GM21717 (cell line): ENCODE measurements around the gene DHX40.
"Not testable (repeated sequence)": the region's sequence is repeated elsewhere in the genome, so short reads cannot be mapped to it uniquely, and the experiment has no call there.

ENCODE experiments used
- ATAC-seq: cut with Tn5 transposase; IDR thresholded peaks from one replicate; pipeline ENCODE4 v1.9.1; 2021; ENCODE audit warnings: mild to moderate bottlenecking, moderate library complexity; ENCODE audit not compliant: unreplicated experiment

DHX40 gene, protein sequence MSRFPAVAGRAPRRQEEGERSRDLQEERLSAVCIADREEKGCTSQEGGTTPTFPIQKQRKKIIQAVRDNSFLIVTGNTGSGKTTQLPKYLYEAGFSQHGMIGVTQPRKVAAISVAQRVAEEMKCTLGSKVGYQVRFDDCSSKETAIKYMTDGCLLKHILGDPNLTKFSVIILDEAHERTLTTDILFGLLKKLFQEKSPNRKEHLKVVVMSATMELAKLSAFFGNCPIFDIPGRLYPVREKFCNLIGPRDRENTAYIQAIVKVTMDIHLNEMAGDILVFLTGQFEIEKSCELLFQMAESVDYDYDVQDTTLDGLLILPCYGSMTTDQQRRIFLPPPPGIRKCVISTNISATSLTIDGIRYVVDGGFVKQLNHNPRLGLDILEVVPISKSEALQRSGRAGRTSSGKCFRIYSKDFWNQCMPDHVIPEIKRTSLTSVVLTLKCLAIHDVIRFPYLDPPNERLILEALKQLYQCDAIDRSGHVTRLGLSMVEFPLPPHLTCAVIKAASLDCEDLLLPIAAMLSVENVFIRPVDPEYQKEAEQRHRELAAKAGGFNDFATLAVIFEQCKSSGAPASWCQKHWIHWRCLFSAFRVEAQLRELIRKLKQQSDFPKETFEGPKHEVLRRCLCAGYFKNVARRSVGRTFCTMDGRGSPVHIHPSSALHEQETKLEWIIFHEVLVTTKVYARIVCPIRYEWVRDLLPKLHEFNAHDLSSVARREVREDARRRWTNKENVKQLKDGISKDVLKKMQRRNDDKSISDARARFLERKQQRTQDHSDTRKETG

DNA sequence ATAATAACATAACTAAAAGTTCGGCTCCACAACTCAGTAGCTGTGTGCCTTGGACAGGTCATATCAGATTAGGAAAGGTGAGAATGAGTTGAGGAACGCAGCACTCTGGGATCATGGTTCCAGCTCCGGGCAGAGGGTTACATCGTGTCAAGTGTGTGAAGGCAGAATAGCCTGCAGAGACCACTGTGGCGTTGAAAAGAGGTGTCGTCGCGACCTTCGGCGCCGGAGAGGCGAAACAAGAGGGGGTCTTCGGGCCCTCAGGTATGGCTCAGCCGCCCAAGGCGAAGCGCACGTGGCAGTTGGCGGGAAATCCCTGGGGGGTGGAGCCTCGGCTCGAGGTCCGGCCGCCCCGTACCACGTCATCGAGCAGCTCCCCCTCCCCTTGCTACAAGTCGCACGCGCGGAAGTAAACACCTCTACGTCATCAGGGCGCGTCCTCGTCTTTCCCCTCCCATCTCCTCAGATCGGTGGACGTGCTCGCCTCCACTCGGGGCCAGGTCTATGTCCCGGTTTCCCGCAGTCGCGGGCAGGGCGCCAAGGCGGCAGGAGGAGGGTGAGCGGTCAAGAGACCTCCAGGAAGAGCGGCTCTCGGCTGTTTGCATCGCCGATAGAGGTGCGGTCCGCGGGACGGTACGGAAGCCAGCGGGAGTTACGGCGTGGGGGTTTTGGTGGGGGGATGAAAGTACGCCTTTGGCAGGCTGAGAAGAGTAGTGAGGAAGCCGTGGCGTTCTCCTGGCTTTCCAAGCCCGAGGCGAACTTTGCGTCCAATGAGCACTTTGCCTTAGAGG lies at the start of gene DHX40:
TSS of gene DHX40 (plus strand) at position 440 of the 788 bp plus-strand sequence. CDS start at position 502, 62 bp downstream.
- ATAC-seq = peak; percentile 85

- ATAC-seq = no peak
These were observed 49.0 kb upstream of the DHX40 start for GRCh38 chr17:59516451-59516850.

DNA sequence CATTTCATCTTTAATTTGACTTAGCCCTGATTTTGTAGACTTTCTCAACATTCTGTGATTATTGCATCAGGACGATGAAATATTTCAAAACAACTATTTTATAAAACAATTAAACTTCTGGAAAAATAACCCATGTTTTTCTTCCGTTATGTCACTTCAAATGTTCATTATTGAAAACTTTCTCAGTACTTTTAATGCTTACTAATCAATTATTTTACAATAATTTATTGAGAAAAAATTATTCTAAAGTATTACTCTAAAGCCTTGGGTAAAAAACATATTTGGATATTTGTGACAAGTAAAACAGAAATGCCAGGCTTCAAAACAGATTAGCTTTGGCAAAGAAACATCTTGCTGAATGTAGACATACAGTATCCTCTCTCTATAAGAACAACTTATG lies 46.3 kb upstream of the DHX40 start:
- ATAC-seq = no peak

- ATAC-seq = no peak
These were observed 45.2 kb upstream of the DHX40 start for GRCh38 chr17:59520251-59520650.

DNA sequence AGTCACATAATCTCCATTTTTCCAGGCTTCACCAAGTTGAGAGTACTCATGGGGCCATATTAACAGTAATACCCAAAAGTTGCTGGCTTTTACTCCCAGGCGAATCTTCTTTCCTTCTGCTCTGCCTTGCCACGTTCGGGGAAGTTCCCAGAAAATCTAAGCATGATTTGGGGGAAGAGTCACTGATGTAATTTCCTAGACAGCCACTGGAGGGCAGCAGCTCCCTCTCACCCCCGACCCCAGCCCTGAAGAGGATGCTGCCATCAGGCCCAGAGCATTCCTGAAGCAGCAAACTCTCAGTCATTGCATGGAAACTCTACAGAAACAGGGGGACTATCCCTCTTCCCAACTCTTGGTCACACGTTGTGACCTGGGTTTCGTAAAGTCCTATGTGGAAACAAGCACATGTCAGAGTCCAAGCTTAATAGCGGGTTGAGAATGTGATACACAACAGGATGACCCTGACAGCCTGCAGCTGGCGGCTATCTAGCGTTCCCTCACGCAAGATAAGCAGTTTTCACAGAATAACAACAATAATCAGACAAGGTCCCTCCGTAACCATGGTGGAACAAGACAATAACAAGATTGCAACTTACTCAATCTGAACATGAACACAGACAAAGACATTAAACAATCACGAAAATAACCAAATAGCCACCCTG lies 43.8 kb upstream of the DHX40 start:
- no peak for ATAC-seq

GRCh38 chr17:59524930-59525329 lies 40.5 kb upstream of the DHX40 start:
- not testable (repeated sequence) for ATAC-seq

DNA sequence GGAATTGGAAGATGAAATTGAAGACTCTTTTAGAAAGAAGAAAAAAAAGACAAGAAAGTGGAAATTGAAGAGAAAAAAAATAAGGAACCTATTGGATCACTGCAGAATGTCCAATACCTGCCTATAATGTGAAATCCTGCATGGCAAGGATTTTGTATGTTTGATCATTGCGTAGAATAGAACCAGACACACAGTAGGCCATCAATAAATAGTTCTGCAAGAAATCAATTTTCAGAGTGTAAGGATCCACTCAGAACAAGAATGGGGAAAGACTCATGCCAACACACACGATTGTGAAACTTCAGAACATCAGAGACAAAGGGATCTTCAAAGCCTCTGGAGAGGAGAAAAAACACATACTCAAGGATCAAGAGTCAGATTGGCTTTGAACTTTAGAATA lies 39.7 kb upstream of the DHX40 start:
- no peak for ATAC-seq

DNA sequence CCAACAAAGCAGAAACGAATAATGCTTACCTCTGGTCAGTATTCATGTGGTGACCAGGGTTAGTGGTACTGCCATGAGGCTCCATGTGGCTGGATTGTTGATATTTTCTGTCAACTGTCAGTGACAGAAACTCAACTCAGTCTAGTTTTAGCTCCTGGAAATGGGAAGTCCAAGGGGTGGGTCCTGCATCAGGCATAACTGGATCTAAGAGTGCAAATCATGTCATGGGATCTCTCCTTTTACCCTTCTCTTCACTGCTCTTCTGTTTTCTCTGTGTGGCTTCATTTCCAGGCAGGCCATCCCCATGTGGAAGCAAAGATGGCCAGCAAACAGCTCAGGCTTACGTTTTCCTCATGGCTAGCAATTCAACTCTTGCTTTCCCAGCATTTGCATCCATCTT lies 39.0 kb upstream of the DHX40 start:
- ATAC-seq = no peak

- no peak for ATAC-seq
These were observed 38.0 kb upstream of the DHX40 start for GRCh38 chr17:59527325-59527917.

GRCh38 chr17:59527931-59528330 lies 37.5 kb upstream of the DHX40 start:
- ATAC-seq = no peak

DNA sequence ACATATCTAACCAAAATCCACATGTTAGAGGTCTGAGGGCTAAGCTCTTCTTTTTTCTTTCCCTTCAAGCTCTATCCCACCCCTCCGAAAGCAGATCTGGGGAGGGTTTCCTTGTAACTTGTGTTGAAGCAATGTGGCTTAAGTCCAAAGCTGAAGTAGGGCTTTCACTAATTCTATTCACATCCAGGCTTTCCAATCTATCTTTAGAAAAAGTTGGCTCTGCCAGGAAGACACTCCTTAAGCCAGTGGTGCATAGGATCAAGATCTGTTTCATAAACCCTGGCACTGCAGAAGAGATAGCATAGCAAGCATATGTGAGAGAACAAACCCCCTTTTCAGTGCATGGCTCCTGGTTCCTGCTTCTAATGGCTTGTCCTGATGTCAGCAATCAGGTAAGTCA lies 34.9 kb upstream of the DHX40 start:
- ATAC-seq = no peak

GRCh38 chr17:59533694-59534093 lies 31.7 kb upstream of the DHX40 start:
- no peak for ATAC-seq

GRCh38 chr17:59534583-59534982 lies 30.8 kb upstream of the DHX40 start:
- no peak for ATAC-seq

DNA sequence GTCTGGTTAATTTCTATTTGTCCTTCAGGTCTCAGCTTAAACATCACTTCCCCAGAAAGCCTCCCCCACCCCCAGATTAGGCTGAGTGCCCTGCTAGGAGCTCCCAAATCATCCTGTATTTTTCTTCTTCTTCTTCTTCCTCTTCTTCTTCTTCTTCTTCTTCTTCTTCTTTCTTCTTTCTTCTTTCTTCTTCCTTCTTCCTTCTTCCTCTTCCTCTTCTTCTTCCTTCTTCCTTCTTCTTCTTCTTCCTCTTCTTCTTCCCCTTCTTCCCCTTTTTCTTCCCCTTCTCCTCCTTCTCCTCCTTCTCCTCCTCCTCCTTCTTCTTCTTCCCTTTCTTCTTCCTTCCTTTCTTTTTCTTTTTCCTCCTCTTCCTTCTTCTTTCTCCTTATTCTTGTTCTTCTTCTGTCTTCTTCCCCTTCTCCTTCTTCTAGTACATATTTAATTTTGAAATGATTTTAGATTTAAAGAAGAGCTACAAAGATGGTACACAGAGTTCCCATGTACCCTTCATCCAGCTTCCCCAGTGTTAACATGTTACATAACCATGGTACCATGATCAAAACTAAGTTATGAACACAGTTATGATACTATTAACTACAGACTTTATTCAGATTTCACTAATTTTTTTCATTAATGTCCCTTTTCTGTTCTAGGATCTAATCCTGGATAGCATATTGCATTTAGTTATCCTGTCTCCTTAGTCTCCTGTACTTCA lies 27.1 kb upstream of the DHX40 start:
- no peak for ATAC-seq

- ATAC-seq = no peak
These were observed 22.3 kb upstream of the DHX40 start for GRCh38 chr17:59542960-59543635.

GRCh38 chr17:59545942-59546341 lies 19.5 kb upstream of the DHX40 start:
- ATAC-seq = no peak

- no peak for ATAC-seq
These were observed 18.1 kb upstream of the DHX40 start for GRCh38 chr17:59547131-59547915.

- not testable (repeated sequence) for ATAC-seq
These were observed 16.4 kb upstream of the DHX40 start for GRCh38 chr17:59548985-59549384.
